Mesenchymal stem cell (in vitro differentiated cells and primary cell): Measurements from ENCODE around the gene SGCA.

ENCODE experiments used
- DNase-seq: peaks from one replicate; pipeline ENCODE4 v3.0.0-alpha.2; 2013
- H2AFZ ChIP-seq: one replicate; pipeline ENCODE4 v1.6.1; 2013; ENCODE audit warnings: low read depth, mild to moderate bottlenecking, control low read depth, inconsistent platforms, low read length, moderate library complexity
- H2AK5ac ChIP-seq: 2 replicates; pipeline ENCODE4 v1.6.1; 2013; ENCODE audit warnings: low read length, moderate library complexity, mild to moderate bottlenecking, inconsistent platforms; ENCODE audit not compliant: severe bottlenecking
- H2BK120ac ChIP-seq: one replicate; pipeline ENCODE4 v1.6.1; 2013; ENCODE audit warnings: low read depth, mild to moderate bottlenecking, inconsistent platforms, low read length, moderate library complexity
- H2BK12ac ChIP-seq, 2 experiments: one replicate each; pipeline ENCODE4 v1.6.1; 2013; ENCODE audit warnings: inconsistent platforms in 2 of 2, low read length in 2 of 2, mild to moderate bottlenecking in 2 of 2, moderate library complexity in 2 of 2, control low read depth in 1 of 2
- H2BK15ac ChIP-seq: one replicate; pipeline ENCODE4 v1.6.1; 2013; ENCODE audit warnings: mild to moderate bottlenecking, low read depth, inconsistent platforms; ENCODE audit not compliant: poor library complexity, severe bottlenecking
- H2BK5ac ChIP-seq: 2 replicates; pipeline ENCODE4 v1.6.1; 2013; ENCODE audit warnings: low read depth, mild to moderate bottlenecking, low read length, control low read depth, inconsistent platforms; ENCODE audit not compliant: poor library complexity, severe bottlenecking
- H3K14ac ChIP-seq, 2 experiments: one replicate each; pipeline ENCODE4 v1.6.1; 2013; ENCODE audit warnings: inconsistent platforms in 2 of 2, low read length in 2 of 2, control low read depth in 1 of 2, mild to moderate bottlenecking in 1 of 2, moderate library complexity in 1 of 2
- H3K18ac ChIP-seq, 2 experiments: one replicate each; pipeline ENCODE4 v1.6.1; 2013; ENCODE audit warnings: inconsistent platforms in 2 of 2, low read length in 2 of 2, control low read depth in 1 of 2, low read depth in 1 of 2, mild to moderate bottlenecking in 1 of 2
- H3K23ac ChIP-seq, 2 experiments: one replicate each; pipeline ENCODE4 v1.6.1; 2013; ENCODE audit warnings: inconsistent platforms in 2 of 2, low read length in 2 of 2, mild to moderate bottlenecking in 2 of 2, moderate library complexity in 2 of 2, control low read depth in 1 of 2
- H3K27ac ChIP-seq: 2 replicates; pipeline ENCODE4 v1.5.1; 2013; ENCODE audit warnings: mild to moderate bottlenecking, moderate library complexity, low read length, control low read depth, inconsistent platforms; ENCODE audit not compliant: poor library complexity, severe bottlenecking
- H3K27me3 ChIP-seq, 2 experiments: 2 replicates each; pipeline versions ENCODE4 v1.6.1 to v1.7.0; 2013; ENCODE audit warnings: low read length in 2 of 2, mild to moderate bottlenecking in 2 of 2, moderate library complexity in 2 of 2, control low read depth in 1 of 2, inconsistent platforms in 1 of 2; ENCODE audit not compliant: control insufficient read depth in 1 of 2, insufficient read depth in 1 of 2
- H3K36me3 ChIP-seq, 2 experiments: 2 replicates each; pipeline versions ENCODE4 v1.6.1 to v1.7.0; 2013; ENCODE audit warnings: low read length in 2 of 2, control low read depth in 1 of 2, inconsistent platforms in 1 of 2, low read depth in 1 of 2, mild to moderate bottlenecking in 1 of 2; ENCODE audit not compliant: insufficient read depth in 2 of 2, control insufficient read depth in 1 of 2
- H3K4ac ChIP-seq, 2 experiments: one replicate each; pipeline ENCODE4 v1.6.1; 2013; ENCODE audit warnings: inconsistent platforms in 2 of 2, low read length in 2 of 2, mild to moderate bottlenecking in 2 of 2, moderate library complexity in 2 of 2, control low read depth in 1 of 2, low read depth in 1 of 2
- H3K4me1 ChIP-seq: 2 replicates; pipeline ENCODE4 v1.6.1; 2013; ENCODE audit warnings: low read depth, low read length, control low read depth; ENCODE audit not compliant: control insufficient read depth, insufficient read depth
- H3K4me2 ChIP-seq: 2 replicates; pipeline ENCODE4 v1.6.1; 2013; ENCODE audit warnings: low read length, mild to moderate bottlenecking, inconsistent platforms; ENCODE audit not compliant: poor library complexity, severe bottlenecking
- H3K4me3 ChIP-seq, 2 experiments: 2 replicates each; pipeline versions ENCODE4 v1.5.1 to v1.7.0; 2013; ENCODE audit warnings: low read length in 2 of 2, mild to moderate bottlenecking in 2 of 2, control low read depth in 1 of 2, low read depth in 1 of 2; ENCODE audit not compliant: insufficient read depth in 1 of 2
- H3K79me1 ChIP-seq: replicated peaks from 2 replicates; pipeline ENCODE4 v1.6.1; 2013; ENCODE audit warnings: mild to moderate bottlenecking, control low read depth, low read length, inconsistent platforms; ENCODE audit not compliant: poor library complexity, severe bottlenecking
- H3K9ac ChIP-seq: 2 replicates; pipeline ENCODE4 v1.7.0; 2013; ENCODE audit warnings: mild to moderate bottlenecking, low read length, moderate library complexity
- H3K9me3 ChIP-seq: 2 replicates; pipeline ENCODE4 v1.7.0; 2013; ENCODE audit warnings: mild to moderate bottlenecking, low read length; ENCODE audit not compliant: control insufficient read depth
- H4K8ac ChIP-seq: one replicate; pipeline ENCODE4 v1.6.1; 2013; ENCODE audit warnings: inconsistent platforms, mild to moderate bottlenecking, low read length, moderate library complexity
- H4K91ac ChIP-seq: one replicate; pipeline ENCODE4 v1.6.1; 2013; ENCODE audit warnings: mild to moderate bottlenecking, low read length, inconsistent platforms
- WGBS: methylation state at CpG from one replicate; pipeline ENCODE4 v1.1.7; 2013; ENCODE audit warnings: mixed read lengths; 5-methylcytosine and 5-hydroxymethylcytosine counted together

The SGCA gene

GRCh38 chr17:50129353-50129727, 36.5 kb upstream of the SGCA start:
- Histone ChIP-seq H3K4me1 (peaks cover 43% of the 10 kb centered on the region), H3K4ac (peak overlapping the region in 1 of 2 experiments; percentile 24), H3K79me1 (peaks cover 18% of the 10 kb centered on the region), H3K14ac (peak overlapping the region in 1 of 2 experiments; percentile 89), H4K8ac (peak overlapping the region; percentile 55), H3K18ac (peak overlapping the region in 1 of 2 experiments; percentile 52), H3K23ac (no peak overlapping the region), H2BK12ac (peak overlapping the region in 1 of 2 experiments; percentile 45), H4K91ac (peak overlapping the region; percentile 95), H2BK15ac (peak overlapping the region; percentile 40), H3K36me3 (peaks cover 3 to 28% of the 10 kb centered on the region in 2 experiments), H2AFZ (no peak overlapping the region), H3K4me2 (peak overlapping the region; percentile 93), H2AK5ac (no peak overlapping the region), H3K9ac (no peak overlapping the region), H3K9me3 (no peaks in the 10 kb centered on the region), H2BK5ac (no peak overlapping the region), H3K4me3 (peak overlapping the region; percentile 75 to 79), H3K27ac (no peak overlapping the region), H2BK120ac (peak overlapping the region; percentile 84), H3K27me3 (no peaks in the 10 kb centered on the region)
- 2% methylated on average over 31 of the region's 31 CpGs for WGBS
- DNase-seq: no peak

GRCh38 chr17:50129728-50130558, 35.9 kb upstream of the SGCA start, which contains the start of gene SAMD14:
SAMD14 (minus strand) TSS chr17:50130160; CDS start chr17:50124959, 5,201 bp downstream.
- Histone ChIP-seq H3K9me3 (no peaks in the 10 kb centered on the region), H3K9ac (peak within 1 kb of the TSS; percentile 75), H2BK120ac (peak within 1 kb of the TSS; percentile 84), H3K4me1 (peaks cover 46% of the 10 kb centered on the region), H3K18ac (peak within 1 kb of the TSS; percentile 81 to 88), H3K27me3 (no peaks in the 10 kb centered on the region), H2BK5ac (no peak within 1 kb of the TSS), H3K79me1 (peaks cover 17% of the 10 kb centered on the region), H2AFZ (peak within 1 kb of the TSS; percentile 2), H3K4me2 (peak within 1 kb of the TSS; percentile 95), H4K8ac (peak within 1 kb of the TSS; percentile 94), H3K36me3 (peaks cover 8 to 34% of the 10 kb centered on the region in 2 experiments), H2BK12ac (peak within 1 kb of the TSS; percentile 35 to 54), H2AK5ac (peak within 1 kb of the TSS; percentile 57), H2BK15ac (peak within 1 kb of the TSS; percentile 91), H4K91ac (peak within 1 kb of the TSS; percentile 95), H3K4ac (peak within 1 kb of the TSS; percentile 79 to 83), H3K27ac (peak within 1 kb of the TSS; percentile 90), H3K4me3 (peak within 1 kb of the TSS; percentile 75 to 79), H3K23ac (peak within 1 kb of the TSS in 1 of 2 experiments; percentile 90), H3K14ac (peak within 1 kb of the TSS; percentile 89 to 98)
- peak; percentile 85 for DNase-seq
- WGBS: 1% methylated on average over 43 of the region's 84 CpGs

GRCh38 chr17:50130559-50131305, 35.1 kb upstream of the SGCA start:
- H3K9ac ChIP-seq: no peak overlapping the region
- H3K4me3 ChIP-seq: peak overlapping the region in 1 of 2 experiments; percentile 75
- H3K4me1 ChIP-seq: peaks cover 47% of the 10 kb centered on the region
- H2BK5ac ChIP-seq: no peak overlapping the region
- no peaks in the 10 kb centered on the region for H3K27me3 ChIP-seq
- no peaks in the 10 kb centered on the region for H3K9me3 ChIP-seq
- no peak for DNase-seq
- H3K4ac ChIP-seq: no peak overlapping the region
- H2BK12ac ChIP-seq: peak overlapping the region in 1 of 2 experiments; percentile 54
- no peak overlapping the region for H2BK15ac ChIP-seq
- no peak overlapping the region for H3K27ac ChIP-seq
- H3K4me2 ChIP-seq: peak overlapping the region; percentile 95
- H3K36me3 ChIP-seq: peaks cover 14 to 38% of the 10 kb centered on the region in 2 experiments
- H2BK120ac ChIP-seq: peak overlapping the region; percentile 49
- H4K91ac ChIP-seq: no peak overlapping the region
- peak overlapping the region in 1 of 2 experiments; percentile 83 for H3K18ac ChIP-seq
- no peak overlapping the region for H3K14ac ChIP-seq
- no peak overlapping the region for H2AFZ ChIP-seq
- H4K8ac ChIP-seq: no peak overlapping the region
- 33% methylated on average over 13 of the region's 19 CpGs for WGBS
- H3K79me1 ChIP-seq: peaks cover 12% of the 10 kb centered on the region
- peak overlapping the region in 1 of 2 experiments; percentile 90 for H3K23ac ChIP-seq
- H2AK5ac ChIP-seq: no peak overlapping the region
